Measurements from ENCODE around the gene ABLIM2. TPM values are rescaled to one million over a fixed set of nuclear protein-coding genes. Genes with fewer than 3 reads are reported as not detected.

ABLIM2 gene
- total RNA-seq, 1 experiment from 2014 or later = 6.1 TPM

DNA sequence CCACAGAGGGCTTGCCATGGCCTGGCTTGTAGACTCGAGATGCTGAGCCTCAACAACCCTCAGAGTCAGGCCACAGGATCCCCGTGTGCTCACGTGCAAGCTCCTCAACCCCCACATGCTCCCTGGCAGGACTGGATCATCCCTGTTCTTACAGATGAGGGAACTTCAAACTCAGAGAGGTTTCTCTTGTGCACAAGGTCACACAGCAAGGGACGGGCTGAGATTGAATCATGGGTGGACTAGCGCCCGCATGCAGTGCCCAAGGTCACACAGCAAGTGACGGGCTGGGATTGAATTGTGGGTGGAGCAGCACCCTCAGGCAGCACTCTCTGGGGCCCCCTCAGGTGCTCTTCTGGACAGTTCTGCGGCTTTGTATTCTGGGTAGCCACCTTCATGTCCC lies 158.4 kb downstream of the ABLIM2 start:
- H4K20me1 ChIP-seq (ENCODE audit: insufficient read depth) = no peaks in the 10 kb centered on the region
- BruUV-seq (replicated peaks) = no TSS peak
- ChIA-PET RAD21 (ENCODE audit: low non-redundant PET in 1 of 2, low total read pairs in 2 of 2, uncharacterized antibody in 2 of 2, unreplicated experiment in 2 of 2) (no interaction called here), CTCF (no interaction called here), POLR2A (no interaction called here)
- H3K4me2 ChIP-seq (ENCODE audit: low read length) = no peak overlapping the region
- H3K9me3 ChIP-seq (ENCODE audit: control insufficient read depth in 1 of 2, insufficient read depth in 1 of 2, low read depth in 1 of 2, low read length in 2 of 2) = no peaks in the 10 kb centered on the region
- no peak for DNase-seq (ENCODE audit: low read depth, low spot score)
- H3K4me3 ChIP-seq (replicated peaks in 1 of 2; ENCODE audit: low read depth in 1 of 2, low read length in 2 of 2) = no peak overlapping the region
- no peaks in the 10 kb centered on the region for H3K27me3 ChIP-seq (ENCODE audit: insufficient read depth, low read length)
- H3K9me2 ChIP-seq (ENCODE audit: insufficient read depth) = no peaks in the 10 kb centered on the region
- no peak overlapping the region for H3K27ac ChIP-seq (ENCODE audit: low read depth, low read length)
- no peak for ATAC-seq
- TF ChIP-seq REST (IDR thresholded peaks at IDR 0.05; ENCODE audit: low read depth) (no peak), SP1 (IDR thresholded peaks at IDR 0.05; ENCODE audit: low read depth) (no peak)
- TF ChIP-seq, protein P1, sequence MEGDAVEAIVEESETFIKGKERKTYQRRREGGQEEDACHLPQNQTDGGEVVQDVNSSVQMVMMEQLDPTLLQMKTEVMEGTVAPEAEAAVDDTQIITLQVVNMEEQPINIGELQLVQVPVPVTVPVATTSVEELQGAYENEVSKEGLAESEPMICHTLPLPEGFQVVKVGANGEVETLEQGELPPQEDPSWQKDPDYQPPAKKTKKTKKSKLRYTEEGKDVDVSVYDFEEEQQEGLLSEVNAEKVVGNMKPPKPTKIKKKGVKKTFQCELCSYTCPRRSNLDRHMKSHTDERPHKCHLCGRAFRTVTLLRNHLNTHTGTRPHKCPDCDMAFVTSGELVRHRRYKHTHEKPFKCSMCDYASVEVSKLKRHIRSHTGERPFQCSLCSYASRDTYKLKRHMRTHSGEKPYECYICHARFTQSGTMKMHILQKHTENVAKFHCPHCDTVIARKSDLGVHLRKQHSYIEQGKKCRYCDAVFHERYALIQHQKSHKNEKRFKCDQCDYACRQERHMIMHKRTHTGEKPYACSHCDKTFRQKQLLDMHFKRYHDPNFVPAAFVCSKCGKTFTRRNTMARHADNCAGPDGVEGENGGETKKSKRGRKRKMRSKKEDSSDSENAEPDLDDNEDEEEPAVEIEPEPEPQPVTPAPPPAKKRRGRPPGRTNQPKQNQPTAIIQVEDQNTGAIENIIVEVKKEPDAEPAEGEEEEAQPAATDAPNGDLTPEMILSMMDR (IDR thresholded peaks at IDR 0.05 in 2 of 3, conservative IDR thresholded peaks at IDR 0.05 in 1 of 3; ENCODE audit: borderline replicate concordance in 1 of 3, insufficient read depth in 1 of 3, low read depth in 2 of 3, low read length in 2 of 3) = no peak
- intact Hi-C loops (cut with micrococcal nuclease) = no loop called here
- no peaks in the 10 kb centered on the region for H3K36me3 ChIP-seq (ENCODE audit: control insufficient read depth in 1 of 2, insufficient read depth in 2 of 2, low read length in 2 of 2)
- no peak overlapping the region for H3K9ac ChIP-seq (ENCODE audit: low read length)
- H3K4me1 ChIP-seq (ENCODE audit: control insufficient read depth in 1 of 2, insufficient read depth in 2 of 2, low read length in 2 of 2) = no peaks in the 10 kb centered on the region
- no peaks in the 10 kb centered on the region for H3K79me2 ChIP-seq (ENCODE audit: insufficient read depth, low read length)
- no peak overlapping the region for H2AFZ ChIP-seq (ENCODE audit: low read depth, low read length, poor library complexity, severe bottlenecking)

GRCh38 chr4:7999695-8000094 lies 158.9 kb downstream of the ABLIM2 start:
- H3K4me1 ChIP-seq (ENCODE audit: control insufficient read depth in 1 of 2, insufficient read depth in 2 of 2, low read length in 2 of 2) = no peaks in the 10 kb centered on the region
- RAD21 ChIA-PET (ENCODE audit: low non-redundant PET in 1 of 2, low total read pairs in 2 of 2, uncharacterized antibody in 2 of 2, unreplicated experiment in 2 of 2) = no interaction called here
- H3K79me2 ChIP-seq (ENCODE audit: insufficient read depth, low read length) = no peaks in the 10 kb centered on the region
- H3K9ac ChIP-seq (ENCODE audit: low read length) = no peak overlapping the region
- H2AFZ ChIP-seq (ENCODE audit: low read depth, low read length, poor library complexity, severe bottlenecking) = no peak overlapping the region
- no peaks in the 10 kb centered on the region for H3K9me2 ChIP-seq (ENCODE audit: insufficient read depth)
- no peaks in the 10 kb centered on the region for H3K36me3 ChIP-seq (ENCODE audit: control insufficient read depth in 1 of 2, insufficient read depth in 2 of 2, low read length in 2 of 2)
- no TSS peak for BruUV-seq (replicated peaks)
- DNase-seq (ENCODE audit: low read depth, low spot score) (no peak), ATAC-seq (no peak)
- no peak overlapping the region for H3K27ac ChIP-seq (ENCODE audit: low read depth, low read length)
- H3K27me3 ChIP-seq (ENCODE audit: insufficient read depth, low read length) = no peaks in the 10 kb centered on the region
- H4K20me1 ChIP-seq (ENCODE audit: insufficient read depth) = no peaks in the 10 kb centered on the region
- TF ChIP-seq SIN3A (IDR thresholded peaks at IDR 0.05; ENCODE audit: low read depth) = no peak
- TF ChIP-seq FOSL1 (IDR thresholded peaks at IDR 0.05; ENCODE audit: low read depth) = no peak
- H3K9me3 ChIP-seq (ENCODE audit: control insufficient read depth in 1 of 2, insufficient read depth in 1 of 2, low read depth in 1 of 2, low read length in 2 of 2) = no peaks in the 10 kb centered on the region
- no peak overlapping the region for H3K4me2 ChIP-seq (ENCODE audit: low read length)
- H3K4me3 ChIP-seq (replicated peaks in 1 of 2; ENCODE audit: low read depth in 1 of 2, low read length in 2 of 2) = no peak overlapping the region
- CTCF ChIA-PET = no interaction called here
- POLR2A ChIA-PET = no interaction called here
- intact Hi-C loops (cut with micrococcal nuclease) = no loop called here
